OCI-LY1 (cell line): Measurements from ENCODE around the gene PDK4.

Experiments used
- H2AFZ ChIP-seq: fragments of 200-600 bp; sonication (generic), shearing (Covaris generic); 2 replicates; pipeline ENCODE4 v1.6.0; 2014; ENCODE audit warnings: antibody characterized with exemption, mild to moderate bottlenecking, low read length
- H3F3A ChIP-seq: fragments of 200-600 bp; sonication (generic), shearing (Covaris generic); 2 replicates; pipeline ENCODE4 v1.6.0; 2014; ENCODE audit warnings: mild to moderate bottlenecking, antibody characterized with exemption, low read length, moderate library complexity; ENCODE audit not compliant: insufficient read depth
- H3K27ac ChIP-seq: fragments of 200-600 bp; sonication (generic); 2 replicates; pipeline ENCODE4 v1.5.1; 2014; ENCODE audit warnings: low read length, mixed run types, mild to moderate bottlenecking, low read depth; ENCODE audit not compliant: poor library complexity, severe bottlenecking
- H3K27me3 ChIP-seq: fragments of 200-600 bp; sonication (generic); 2 replicates; pipeline ENCODE4 v1.6.0; 2014; ENCODE audit warnings: antibody characterized with exemption, mild to moderate bottlenecking, low read length, moderate library complexity; ENCODE audit not compliant: insufficient read depth
- H3K36me3 ChIP-seq: fragments of 200-600 bp; sonication (generic); 2 replicates; pipeline ENCODE4 v1.6.1; 2014; ENCODE audit warnings: mild to moderate bottlenecking, antibody characterized with exemption, low read length, moderate library complexity, mixed read lengths; ENCODE audit not compliant: insufficient read depth
- H3K4me1 ChIP-seq: fragments of 200-600 bp; sonication (generic); 2 replicates; pipeline ENCODE4 v1.5.1; 2014; ENCODE audit warnings: mild to moderate bottlenecking, low read length, moderate library complexity; ENCODE audit not compliant: insufficient read depth, severe bottlenecking
- H3K4me2 ChIP-seq: fragments of 200-600 bp; sonication (generic), shearing (Covaris generic); 2 replicates; pipeline ENCODE4 v1.6.1; 2014; ENCODE audit warnings: low read length
- H3K4me3 ChIP-seq: fragments of 200-600 bp; sonication (generic); 2 replicates; pipeline ENCODE4 v1.5.1; 2014; ENCODE audit warnings: low read length, low read depth, mild to moderate bottlenecking, mixed read lengths; ENCODE audit not compliant: poor library complexity, severe bottlenecking
- H3K79me2 ChIP-seq: fragments of 200-600 bp; shearing (Covaris generic); 2 replicates; pipeline ENCODE4 v1.6.1; 2016; ENCODE audit warnings: mixed run types, low read length, mixed read lengths; ENCODE audit not compliant: insufficient read depth
- H3K9ac ChIP-seq: fragments of 200-600 bp; sonication (generic), shearing (Covaris generic); 2 replicates; pipeline ENCODE4 v1.6.1; 2014; ENCODE audit warnings: mild to moderate bottlenecking, low read length, mixed read lengths
- H3K9me2 ChIP-seq: fragments of 200-600 bp; sonication (generic), shearing (Covaris generic); 2 replicates; pipeline ENCODE4 v1.6.1; 2014; ENCODE audit warnings: low read depth, mild to moderate bottlenecking, low read length, mixed read lengths
- H3K9me3 ChIP-seq: fragments of 200-600 bp; shearing (Covaris generic); 2 replicates; pipeline ENCODE4 v1.6.1; 2014; ENCODE audit warnings: low read length, mixed read lengths
- H4K20me1 ChIP-seq: fragments of 200-600 bp; sonication (generic), shearing (Covaris generic); 2 replicates; pipeline ENCODE4 v1.6.0; 2016; ENCODE audit warnings: mild to moderate bottlenecking, low read length; ENCODE audit not compliant: insufficient read depth
- EZH2 ChIP-seq: fragments of 200-600 bp; sonication (generic), shearing (Covaris generic); IDR thresholded peaks from 2 replicates; pipeline ENCODE4 v1.8.0; 2017; ENCODE audit warnings: borderline replicate concordance, mixed run types, mild to moderate bottlenecking, antibody characterized with exemption, low read length, moderate library complexity, mixed read lengths
- TF ChIP-seq, protein P1 (sequence below): fragments of 200-600 bp; sonication (generic), shearing (Covaris generic); IDR thresholded peaks from 2 replicates; pipeline ENCODE4 v1.5.1; 2017; ENCODE audit warnings: mild to moderate bottlenecking, antibody characterized with exemption, low read length, moderate library complexity, mixed read lengths

PDK4 gene

DNA sequence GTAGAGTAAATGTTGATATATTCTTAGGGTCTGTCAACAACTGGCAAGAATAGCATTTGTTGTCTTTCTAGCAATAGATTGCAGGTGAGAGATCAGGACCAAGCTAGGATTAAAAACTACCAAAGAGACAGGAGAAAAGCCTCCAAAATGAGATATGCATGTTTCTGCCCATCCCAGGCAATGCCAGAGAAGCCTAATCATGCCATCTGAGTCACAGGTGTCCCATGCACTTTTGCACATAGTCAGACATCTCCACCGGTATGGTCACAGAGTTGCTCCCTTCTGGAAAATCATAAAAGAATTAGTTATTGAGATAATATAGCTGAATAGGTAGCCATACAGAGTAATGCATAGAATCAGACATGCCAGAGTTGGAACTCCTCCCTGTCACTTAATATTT is 50.6 kb downstream of the PDK4 start:
- TF ChIP-seq, protein P1, sequence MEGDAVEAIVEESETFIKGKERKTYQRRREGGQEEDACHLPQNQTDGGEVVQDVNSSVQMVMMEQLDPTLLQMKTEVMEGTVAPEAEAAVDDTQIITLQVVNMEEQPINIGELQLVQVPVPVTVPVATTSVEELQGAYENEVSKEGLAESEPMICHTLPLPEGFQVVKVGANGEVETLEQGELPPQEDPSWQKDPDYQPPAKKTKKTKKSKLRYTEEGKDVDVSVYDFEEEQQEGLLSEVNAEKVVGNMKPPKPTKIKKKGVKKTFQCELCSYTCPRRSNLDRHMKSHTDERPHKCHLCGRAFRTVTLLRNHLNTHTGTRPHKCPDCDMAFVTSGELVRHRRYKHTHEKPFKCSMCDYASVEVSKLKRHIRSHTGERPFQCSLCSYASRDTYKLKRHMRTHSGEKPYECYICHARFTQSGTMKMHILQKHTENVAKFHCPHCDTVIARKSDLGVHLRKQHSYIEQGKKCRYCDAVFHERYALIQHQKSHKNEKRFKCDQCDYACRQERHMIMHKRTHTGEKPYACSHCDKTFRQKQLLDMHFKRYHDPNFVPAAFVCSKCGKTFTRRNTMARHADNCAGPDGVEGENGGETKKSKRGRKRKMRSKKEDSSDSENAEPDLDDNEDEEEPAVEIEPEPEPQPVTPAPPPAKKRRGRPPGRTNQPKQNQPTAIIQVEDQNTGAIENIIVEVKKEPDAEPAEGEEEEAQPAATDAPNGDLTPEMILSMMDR, result no peak
- no peak for TF ChIP-seq EZH2
- H2AFZ ChIP-seq, result no peak overlapping the region
- H3K9me3 ChIP-seq, result no peaks in the 10 kb centered on the region
- H3K9ac ChIP-seq, result no peak overlapping the region
- no peak overlapping the region for H3K27ac ChIP-seq
- no peaks in the 10 kb centered on the region for H3K4me1 ChIP-seq
- H4K20me1 ChIP-seq, result no peaks in the 10 kb centered on the region
- H3K36me3 ChIP-seq, result no peaks in the 10 kb centered on the region
- H3K9me2 ChIP-seq, result no peaks in the 10 kb centered on the region
- H3K4me3 ChIP-seq, result no peak overlapping the region
- no peak overlapping the region for H3K4me2 ChIP-seq
- no peaks in the 10 kb centered on the region for H3K79me2 ChIP-seq
- H3F3A ChIP-seq, result no peaks in the 10 kb centered on the region
- no peaks in the 10 kb centered on the region for H3K27me3 ChIP-seq

DNA sequence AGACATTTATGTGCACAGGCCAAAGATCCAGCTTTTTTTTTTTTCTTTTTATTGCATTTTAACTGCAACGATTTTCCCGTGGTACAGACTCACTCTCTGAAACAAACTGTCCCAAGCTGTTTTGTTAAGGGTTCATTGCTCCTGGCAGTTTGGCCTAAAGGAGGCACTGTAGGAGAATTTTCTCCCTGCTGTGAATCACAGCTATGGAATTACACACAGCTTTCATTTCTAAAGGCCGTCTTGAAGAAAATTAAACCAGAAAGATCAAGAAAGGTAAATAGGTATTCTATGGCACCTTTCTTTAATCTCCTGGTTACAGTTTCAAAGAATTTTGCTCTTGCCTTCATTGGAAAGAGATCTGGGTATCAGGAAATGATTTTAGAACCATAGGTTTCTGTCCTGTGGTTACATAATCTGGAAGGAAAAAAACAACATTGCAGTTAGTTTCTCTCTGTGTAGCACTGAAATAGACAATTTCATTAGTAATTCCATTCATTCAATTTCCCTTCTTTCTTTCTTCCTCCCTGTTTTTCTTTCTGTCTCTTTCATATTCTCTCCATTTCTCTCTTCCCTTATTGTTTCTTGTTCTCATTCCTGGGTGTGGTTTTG is 51.2 kb downstream of the PDK4 start:
- H3K27me3 ChIP-seq, result no peaks in the 10 kb centered on the region
- H3K4me3 ChIP-seq, result no peak overlapping the region
- no peaks in the 10 kb centered on the region for H3K79me2 ChIP-seq
- no peak overlapping the region for H3K4me2 ChIP-seq
- H3K36me3 ChIP-seq, result no peaks in the 10 kb centered on the region
- H3F3A ChIP-seq, result no peaks in the 10 kb centered on the region
- no peak overlapping the region for H3K9ac ChIP-seq
- no peak overlapping the region for H3K27ac ChIP-seq
- TF ChIP-seq, protein P1, result peak; percentile 40; the same call in 1 of the 2 replicates
- no peak for TF ChIP-seq EZH2
- no peaks in the 10 kb centered on the region for H4K20me1 ChIP-seq
- H2AFZ ChIP-seq, result no peak overlapping the region
- H3K4me1 ChIP-seq, result no peaks in the 10 kb centered on the region
- no peaks in the 10 kb centered on the region for H3K9me3 ChIP-seq
- no peaks in the 10 kb centered on the region for H3K9me2 ChIP-seq

DNA sequence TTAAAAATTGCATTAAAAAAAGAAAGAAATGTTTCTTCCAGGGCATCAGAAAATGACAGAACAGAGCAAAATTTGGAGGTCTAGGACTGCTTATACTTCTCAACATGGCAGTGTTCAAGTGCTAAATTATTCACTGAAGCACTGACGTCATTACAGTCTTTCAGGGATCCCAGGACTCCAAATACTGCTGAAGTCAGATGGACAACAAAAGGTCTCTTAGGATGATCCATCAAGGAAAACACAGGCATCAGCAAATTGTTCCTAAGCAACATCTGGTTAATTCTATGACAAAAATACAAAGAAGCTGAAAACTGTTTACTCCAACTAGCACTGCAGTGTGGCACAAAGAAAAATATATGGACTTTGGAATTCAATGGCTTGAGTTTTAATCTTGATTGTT is 52.1 kb downstream of the PDK4 start:
- H2AFZ ChIP-seq, result no peak overlapping the region
- no peaks in the 10 kb centered on the region for H3K9me2 ChIP-seq
- no peaks in the 10 kb centered on the region for H3F3A ChIP-seq
- H3K9ac ChIP-seq, result no peak overlapping the region
- no peaks in the 10 kb centered on the region for H3K36me3 ChIP-seq
- no peak overlapping the region for H3K27ac ChIP-seq
- H3K9me3 ChIP-seq, result no peaks in the 10 kb centered on the region
- H4K20me1 ChIP-seq, result no peaks in the 10 kb centered on the region
- TF ChIP-seq EZH2, result no peak
- TF ChIP-seq, protein P1, result no peak
- H3K4me2 ChIP-seq, result no peak overlapping the region
- no peaks in the 10 kb centered on the region for H3K4me1 ChIP-seq
- no peaks in the 10 kb centered on the region for H3K27me3 ChIP-seq
- no peaks in the 10 kb centered on the region for H3K79me2 ChIP-seq
- no peak overlapping the region for H3K4me3 ChIP-seq
